GM18858 (cell line): ENCODE measurements around the gene CNTN1.
"Not testable (repeated sequence)": the region's sequence is repeated elsewhere in the genome, so short reads cannot be mapped to it uniquely, and the experiment has no call there.

ENCODE experiments used
- ATAC-seq: cut with Tn5 transposase; IDR thresholded peaks from one replicate; pipeline ENCODE4 v1.9.1; 2021; ENCODE audit not compliant: unreplicated experiment

CNTN1 gene

GRCh38 chr12:41023836-41024235 is 331.6 kb downstream of the CNTN1 start:
- ATAC-seq = no peak

- ATAC-seq = no peak
Observed at GRCh38 chr12:41026151-41026550, 333.9 kb downstream of the CNTN1 start.

- ATAC-seq = no peak
Observed at GRCh38 chr12:41032386-41032785, 340.1 kb downstream of the CNTN1 start.

- no peak for ATAC-seq
Observed at GRCh38 chr12:41034686-41035085, 342.4 kb downstream of the CNTN1 start.

GRCh38 chr12:41039461-41039860 is 347.2 kb downstream of the CNTN1 start:
- no peak for ATAC-seq

- no peak for ATAC-seq
Observed at GRCh38 chr12:41045509-41045908, 353.3 kb downstream of the CNTN1 start.

GRCh38 chr12:41049033-41049432 is 356.8 kb downstream of the CNTN1 start:
- ATAC-seq = no peak

- ATAC-seq = no peak
Observed at GRCh38 chr12:41051954-41052353, 359.7 kb downstream of the CNTN1 start.

GRCh38 chr12:41052441-41052840 is 360.2 kb downstream of the CNTN1 start:
- ATAC-seq = no peak

GRCh38 chr12:41053046-41053445 is 360.8 kb downstream of the CNTN1 start:
- no peak for ATAC-seq

GRCh38 chr12:41055875-41056577 is 363.8 kb downstream of the CNTN1 start:
- ATAC-seq = no peak

GRCh38 chr12:41058266-41058665 is 366.0 kb downstream of the CNTN1 start:
- no peak for ATAC-seq

- no peak for ATAC-seq
Observed at GRCh38 chr12:41061192-41061591, 369.0 kb downstream of the CNTN1 start.

GRCh38 chr12:41064411-41064810 is 372.2 kb downstream of the CNTN1 start:
- ATAC-seq = no peak

GRCh38 chr12:41067941-41068645 is 375.9 kb downstream of the CNTN1 start:
- no peak for ATAC-seq

- ATAC-seq = peak; percentile 81
Observed at GRCh38 chr12:41073633-41074472, 381.6 kb downstream of the CNTN1 start.

GRCh38 chr12:41074473-41074769 is 382.2 kb downstream of the CNTN1 start:
- ATAC-seq = peak; percentile 3

GRCh38 chr12:41076114-41076513 is 383.9 kb downstream of the CNTN1 start:
- ATAC-seq = no peak

GRCh38 chr12:41081241-41081640 is 389.0 kb downstream of the CNTN1 start:
- not testable (repeated sequence) for ATAC-seq

GRCh38 chr12:41089438-41089837 is 397.2 kb downstream of the CNTN1 start:
- no peak for ATAC-seq

GRCh38 chr12:41092115-41092514 is 399.9 kb downstream of the CNTN1 start:
- ATAC-seq = no peak

- ATAC-seq = no peak
Observed at GRCh38 chr12:41096797-41097196, 404.6 kb downstream of the CNTN1 start.
